Dendritic cell treated with granulocyte-macrophage colony-stimulating factor and Interleukin-4, amounts not matched to agents 40 ng/mL and 50 ng/mL, for 4 days (primary cell): ENCODE measurements around the gene FRRS1.
A peak's percentile ranks its signal among the peaks of the same experiment; 100 is the strongest.
"Not testable (repeated sequence)": the region's sequence is repeated elsewhere in the genome, so short reads cannot be mapped to it uniquely, and the experiment has no call there.

Experiments used
- H3K27ac Mint-ChIP-seq: one replicate; pipeline ENCODE4 v1.8.0; 2022; ENCODE audit warnings: mild to moderate bottlenecking, mixed read lengths
- H3K27me3 Mint-ChIP-seq: one replicate; pipeline ENCODE4 v1.8.0; 2022; ENCODE audit warnings: mild to moderate bottlenecking, mixed read lengths
- H3K36me3 Mint-ChIP-seq: one replicate; pipeline ENCODE4 v1.8.0; 2022; ENCODE audit warnings: low read depth, mixed read lengths
- H3K4me1 Mint-ChIP-seq: one replicate; pipeline ENCODE4 v1.8.0; 2022; ENCODE audit warnings: low read depth, mixed read lengths
- H3K4me3 Mint-ChIP-seq: one replicate; pipeline ENCODE4 v1.8.0; 2022; ENCODE audit warnings: mild to moderate bottlenecking, moderate library complexity, mixed read lengths
- H3K9me3 Mint-ChIP-seq: one replicate; pipeline ENCODE4 v1.8.0; 2022; ENCODE audit warnings: mixed read lengths
- intact Hi-C: fragments of 100-400 bp; cut with micrococcal nuclease; formaldehyde crosslinking; loops from one replicate; pipeline ENCODE4 v1.15.0; 2022

FRRS1 gene

GRCh38 chr1:99766378-99766800 lies at the start of gene FRRS1:
FRRS1 (minus strand) TSS chr1:99766635; CDS start chr1:99748768, 17,867 bp downstream.
- H3K9me3 Mint-ChIP-seq: no peaks in the 10 kb centered on the region
- H3K27ac Mint-ChIP-seq: peak within 1 kb of the TSS; percentile 93
- H3K4me3 Mint-ChIP-seq: peak within 1 kb of the TSS; percentile 87
- intact Hi-C loops: no loop called here
- H3K4me1 Mint-ChIP-seq: peaks cover 23% of the 10 kb centered on the region
- peaks cover 5% of the 10 kb centered on the region for H3K36me3 Mint-ChIP-seq
- no peaks in the 10 kb centered on the region for H3K27me3 Mint-ChIP-seq

- H3K9me3 Mint-ChIP-seq: no peaks in the 10 kb centered on the region
- H3K36me3 Mint-ChIP-seq: no peaks in the 10 kb centered on the region
- no peak overlapping the region for H3K4me3 Mint-ChIP-seq
- H3K27ac Mint-ChIP-seq: no peak overlapping the region
- intact Hi-C loops: no loop called here
- H3K27me3 Mint-ChIP-seq: peaks cover 1% of the 10 kb centered on the region
- H3K4me1 Mint-ChIP-seq: no peaks in the 10 kb centered on the region
These were observed 48.0 kb upstream of the FRRS1 start for GRCh38 chr1:99814373-99814900.

GRCh38 chr1:99811747-99812146 lies 45.3 kb upstream of the FRRS1 start:
- no peaks in the 10 kb centered on the region for H3K36me3 Mint-ChIP-seq
- peaks cover 1% of the 10 kb centered on the region for H3K27me3 Mint-ChIP-seq
- intact Hi-C loops: no loop called here
- no peaks in the 10 kb centered on the region for H3K9me3 Mint-ChIP-seq
- no peak overlapping the region for H3K27ac Mint-ChIP-seq
- no peak overlapping the region for H3K4me3 Mint-ChIP-seq
- H3K4me1 Mint-ChIP-seq: no peaks in the 10 kb centered on the region

GRCh38 chr1:99811075-99811474 lies 44.6 kb upstream of the FRRS1 start:
- no peaks in the 10 kb centered on the region for H3K36me3 Mint-ChIP-seq
- H3K9me3 Mint-ChIP-seq: no peaks in the 10 kb centered on the region
- no peak overlapping the region for H3K4me3 Mint-ChIP-seq
- H3K27ac Mint-ChIP-seq: no peak overlapping the region
- intact Hi-C loops: no loop called here
- no peaks in the 10 kb centered on the region for H3K4me1 Mint-ChIP-seq
- peaks cover 1% of the 10 kb centered on the region for H3K27me3 Mint-ChIP-seq

GRCh38 chr1:99808391-99809115 lies 42.1 kb upstream of the FRRS1 start:
- Mint-ChIP-seq H3K9me3 (no peaks in the 10 kb centered on the region), H3K27me3 (peaks cover 3% of the 10 kb centered on the region), H3K27ac (no peak overlapping the region), H3K4me1 (no peaks in the 10 kb centered on the region), H3K4me3 (no peak overlapping the region), H3K36me3 (no peaks in the 10 kb centered on the region)
- intact Hi-C loops: loop anchor here (1.0 to 10.0 kb wide), 3 partner anchors 226 to 651 kb away; no protein-coding TSS in a partner anchor

GRCh38 chr1:99806882-99807281 lies 40.4 kb upstream of the FRRS1 start:
- H3K27ac Mint-ChIP-seq: no peak overlapping the region
- H3K9me3 Mint-ChIP-seq: no peaks in the 10 kb centered on the region
- intact Hi-C loops: loop anchor here (10.0 kb wide), 1 partner anchor 338 kb away; no protein-coding TSS in a partner anchor
- no peak overlapping the region for H3K4me3 Mint-ChIP-seq
- H3K36me3 Mint-ChIP-seq: no peaks in the 10 kb centered on the region
- H3K27me3 Mint-ChIP-seq: peaks cover 2% of the 10 kb centered on the region
- no peaks in the 10 kb centered on the region for H3K4me1 Mint-ChIP-seq

- Mint-ChIP-seq H3K9me3 (no peaks in the 10 kb centered on the region), H3K4me3 (no peak overlapping the region), H3K36me3 (no peaks in the 10 kb centered on the region), H3K4me1 (no peaks in the 10 kb centered on the region), H3K27me3 (peaks cover 2% of the 10 kb centered on the region), H3K27ac (no peak overlapping the region)
- intact Hi-C loops: loop anchor here (10.0 kb wide), 1 partner anchor 343 kb away; no protein-coding TSS in a partner anchor
These were observed 35.1 kb upstream of the FRRS1 start for GRCh38 chr1:99801584-99801983.

GRCh38 chr1:99793861-99794260 lies 27.4 kb upstream of the FRRS1 start:
- H3K36me3 Mint-ChIP-seq, H3K4me3 Mint-ChIP-seq, H3K27me3 Mint-ChIP-seq, H3K27ac Mint-ChIP-seq, H3K9me3 Mint-ChIP-seq, H3K4me1 Mint-ChIP-seq, intact Hi-C loops: not testable (repeated sequence)

- Mint-ChIP-seq H3K27me3 (peaks cover 9% of the 10 kb centered on the region), H3K36me3 (no peaks in the 10 kb centered on the region), H3K4me1 (peaks cover 9% of the 10 kb centered on the region), H3K27ac (no peak overlapping the region), H3K9me3 (no peaks in the 10 kb centered on the region), H3K4me3 (no peak overlapping the region)
- intact Hi-C loops: no loop called here
These were observed 23.3 kb upstream of the FRRS1 start for GRCh38 chr1:99789715-99790114.

GRCh38 chr1:99788896-99789295 lies 22.5 kb upstream of the FRRS1 start:
- H3K4me3 Mint-ChIP-seq: no peak overlapping the region
- H3K4me1 Mint-ChIP-seq: peaks cover 7% of the 10 kb centered on the region
- H3K36me3 Mint-ChIP-seq: no peaks in the 10 kb centered on the region
- H3K9me3 Mint-ChIP-seq: no peaks in the 10 kb centered on the region
- no peak overlapping the region for H3K27ac Mint-ChIP-seq
- intact Hi-C loops: no loop called here
- H3K27me3 Mint-ChIP-seq: peaks cover 9% of the 10 kb centered on the region

GRCh38 chr1:99786751-99787501 lies 20.5 kb upstream of the FRRS1 start:
- Mint-ChIP-seq H3K4me3 (no peak overlapping the region), H3K36me3 (no peaks in the 10 kb centered on the region), H3K9me3 (no peaks in the 10 kb centered on the region), H3K4me1 (no peaks in the 10 kb centered on the region), H3K27me3 (peaks cover 13% of the 10 kb centered on the region), H3K27ac (no peak overlapping the region)
- intact Hi-C loops: no loop called here

- Mint-ChIP-seq H3K27me3 (peaks cover 24% of the 10 kb centered on the region), H3K4me1 (no peaks in the 10 kb centered on the region), H3K36me3 (no peaks in the 10 kb centered on the region), H3K9me3 (no peaks in the 10 kb centered on the region), H3K27ac (no peak overlapping the region), H3K4me3 (no peak overlapping the region)
- intact Hi-C loops: no loop called here
These were observed 18.4 kb upstream of the FRRS1 start for GRCh38 chr1:99784809-99785255.

GRCh38 chr1:99784143-99784542 lies 17.7 kb upstream of the FRRS1 start:
- Mint-ChIP-seq H3K27me3 (peaks cover 27% of the 10 kb centered on the region), H3K27ac (no peak overlapping the region)
- intact Hi-C loops: no loop called here

GRCh38 chr1:99782920-99783319 lies 16.5 kb upstream of the FRRS1 start:
- Mint-ChIP-seq H3K36me3 (no peaks in the 10 kb centered on the region), H3K4me3 (no peak overlapping the region), H3K27ac (no peak overlapping the region), H3K27me3 (peaks cover 27% of the 10 kb centered on the region), H3K4me1 (no peaks in the 10 kb centered on the region), H3K9me3 (no peaks in the 10 kb centered on the region)
- intact Hi-C loops: no loop called here

More at GRCh38 chr1:99784143-99784542, 17.7 kb upstream of the FRRS1 start:
- H3K9me3 Mint-ChIP-seq: no peaks in the 10 kb centered on the region
- no peaks in the 10 kb centered on the region for H3K36me3 Mint-ChIP-seq
- H3K4me3 Mint-ChIP-seq: no peak overlapping the region
- no peaks in the 10 kb centered on the region for H3K4me1 Mint-ChIP-seq
